Esophagus muscularis mucosa (tissue), 4 donors: Measurements from ENCODE around the gene HDGFL2. TPM values are rescaled to one million over a fixed set of nuclear protein-coding genes. Genes with fewer than 3 reads are reported as not detected.

ENCODE experiments used
- DNase-seq: peaks from one replicate; pipeline ENCODE4 v3.0.0-alpha.2; 2017; ENCODE audit errors: extremely low spot score
- H3K27ac ChIP-seq, 4 donors: fragments of 200-600 bp; sonication (generic); replicated peaks in 1 of 4; 1 replicate in 3 of 4; 2 replicates in 1 of 4; pipeline ENCODE4 v1.5.1; 2016 to 2019; ENCODE audit warnings: mild to moderate bottlenecking in 1 of 4
- H3K27me3 ChIP-seq, 4 donors: fragments of 200-600 bp; sonication (generic); one replicate each; pipeline versions ENCODE4 v1.5.1 to v1.6.0; 2016 to 2019
- H3K36me3 ChIP-seq, 4 donors: fragments of 200-600 bp; sonication (generic); one replicate each; pipeline ENCODE4 v1.5.1; 2016 to 2019
- H3K4me1 ChIP-seq, 4 donors: fragments of 200-600 bp; sonication (generic); one replicate each; pipeline ENCODE4 v1.5.1; 2016 to 2019
- H3K4me3 ChIP-seq, 4 donors: fragments of 200-600 bp; sonication (generic); 1 replicate in 2 of 4; 2 replicates in 2 of 4; pipeline ENCODE4 v1.5.1; 2016 to 2019; ENCODE audit warnings: mild to moderate bottlenecking in 4 of 4, moderate library complexity in 1 of 4
- H3K9me3 ChIP-seq, 4 donors: fragments of 200-600 bp; sonication (generic); 1 replicate in 3 of 4; 2 replicates in 1 of 4; pipeline ENCODE4 v1.5.1; 2016 to 2019
- EP300 ChIP-seq: sonication (generic); formaldehyde crosslinking; IDR thresholded peaks from one replicate; pipeline ENCODE4 v1.6.1; 2017; ENCODE audit warnings: antibody characterized with exemption
- POLR2A ChIP-seq: fragments of 450-650 bp; IDR thresholded peaks from one replicate; pipeline ENCODE4 v1.6.1; 2017; ENCODE audit warnings: antibody characterized with exemption, moderate library complexity, mild to moderate bottlenecking, low read depth
- POLR2AphosphoS5 ChIP-seq, 2 donors: sonication (generic); formaldehyde crosslinking; IDR thresholded peaks; one replicate each; pipeline ENCODE4 v1.6.1; 2017; ENCODE audit warnings: antibody characterized with exemption in 2 of 2
- WGBS: methylation state at CpG from one replicate; pipeline ENCODE4 v1.1.5; 2018; 5-methylcytosine and 5-hydroxymethylcytosine counted together
- intact Hi-C: fragments of 100-400 bp; cut with DNase I; formaldehyde crosslinking; loops from one replicate; pipeline ENCODE4 v1.15.1; 2023
- total RNA-seq, 4 donors: library from RNA; depleted of rRNA; stranded (reverse); fragments of >200 nt; gene quantifications; one replicate each; pipeline versions ENCODE4 v1.1.0 to v1.2.1, GENCODE V29; 2016
- TF ChIP-seq, protein P1 (sequence below), 3 experiments: fragments of 200-600 bp in 2 of 3; fragments of 450-650 bp in 1 of 3; sonication (generic) in 2 of 3; IDR thresholded peaks; one replicate each; pipeline ENCODE4 v1.5.1; 2017 to 2019; ENCODE audit warnings: antibody characterized with exemption in 3 of 3, mild to moderate bottlenecking in 2 of 3, moderate library complexity in 1 of 3

Gene HDGFL2
- total RNA-seq, 4 donors from 2014 or later = 30.5 to 72.3 (median 45.5) TPM

DNA sequence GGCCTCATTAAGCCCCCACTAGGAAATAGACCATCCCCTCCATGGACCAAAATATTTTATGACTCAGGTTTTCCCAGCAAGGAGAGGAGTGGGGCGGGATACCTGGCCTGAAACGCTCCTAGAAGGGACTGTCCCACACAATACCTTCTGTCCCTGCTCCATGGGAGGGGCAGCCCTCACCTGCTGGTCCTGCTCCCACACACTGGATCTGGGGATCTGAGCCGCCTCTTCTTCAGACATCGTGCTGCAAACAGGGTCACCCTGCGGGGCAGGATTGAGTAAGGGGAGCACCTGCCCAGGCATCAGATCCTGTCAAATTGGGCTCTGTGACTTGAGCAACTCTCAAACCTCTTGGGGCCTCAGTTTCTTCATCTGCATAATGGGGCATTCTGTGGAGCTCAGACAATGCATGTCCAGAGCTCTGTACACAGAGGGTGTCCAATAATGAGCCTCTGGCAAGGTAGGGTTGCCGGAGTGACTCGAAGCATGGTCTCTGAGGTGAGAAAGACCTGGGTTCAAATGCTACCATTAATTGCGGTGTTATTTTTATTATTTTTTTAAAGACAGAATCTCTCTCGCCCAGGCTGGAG lies 61.8 kb downstream of the HDGFL2 start:
- no peak for DNase-seq
- intact Hi-C loops = no loop called here
- no peak overlapping the region for H3K27ac ChIP-seq
- H3K4me3 ChIP-seq = no peak overlapping the region
- peaks cover 0 to 17% (median 0%) of the 10 kb centered on the region in 4 donors for H3K27me3 ChIP-seq
- H3K9me3 ChIP-seq = no peaks in the 10 kb centered on the region
- WGBS = 89% methylated on average over 6 of the region's 9 CpGs
- H3K4me1 ChIP-seq = peaks cover 8 to 20% (median 18%) of the 10 kb centered on the region in 4 donors
- TF ChIP-seq POLR2AphosphoS5 (IDR thresholded peaks at IDR 0.05) = no peak
- TF ChIP-seq POLR2A = no peak
- no peaks in the 10 kb centered on the region for H3K36me3 ChIP-seq

DNA sequence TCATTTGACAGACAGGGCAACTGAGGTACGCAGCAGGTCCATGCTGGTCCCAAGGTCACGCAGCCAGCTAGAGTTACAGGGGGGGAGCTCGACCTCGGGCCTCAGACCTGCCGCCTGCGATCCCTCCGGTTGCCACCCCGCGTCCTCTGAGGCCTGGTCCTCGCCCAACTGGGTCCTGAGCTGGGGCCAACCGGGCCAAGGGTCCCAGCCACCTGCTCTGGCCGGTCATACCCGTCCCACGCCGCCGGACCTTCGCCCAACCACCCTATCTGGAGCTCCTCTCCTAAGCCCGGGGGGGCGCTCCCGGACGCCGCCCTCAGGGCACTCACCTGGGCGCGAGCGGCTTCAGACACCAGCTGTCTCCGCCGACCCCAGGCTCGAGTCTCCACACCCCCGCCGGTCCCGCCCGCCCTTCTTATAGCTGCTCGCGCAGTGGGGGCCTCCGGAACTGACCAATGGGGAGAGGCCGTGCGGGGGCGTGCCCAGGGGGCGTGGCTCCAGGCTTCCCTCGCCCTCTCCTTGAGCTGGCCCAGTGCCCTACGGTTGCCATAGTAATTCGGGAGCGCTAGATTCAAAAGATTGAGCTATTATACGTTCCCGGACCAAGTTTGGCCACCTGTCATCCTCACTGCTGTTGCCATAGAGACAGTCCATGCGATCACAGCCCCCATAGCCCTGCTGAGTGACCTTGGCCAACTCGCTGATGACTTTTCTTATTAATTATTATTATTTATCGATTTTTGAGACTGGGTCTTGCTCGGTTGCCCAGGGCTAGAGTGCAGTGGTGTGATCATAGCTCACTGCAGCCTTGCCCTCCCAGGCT lies 63.0 kb downstream of the HDGFL2 start, which contains the start of gene PLIN5:
Gene PLIN5, minus strand, starts transcription at position 389 of the 823 bp plus-strand sequence. CDS start 1,150 bp downstream, outside the sequence.
- 27% methylated on average over 6 of the region's 49 CpGs for WGBS
- DNase-seq = no peak
- H3K36me3 ChIP-seq = no peaks in the 10 kb centered on the region
- H3K4me1 ChIP-seq = peaks cover 8 to 20% (median 18%) of the 10 kb centered on the region in 4 donors
- H3K9me3 ChIP-seq = no peaks in the 10 kb centered on the region
- peak within 1 kb of the TSS in 3 of 4 donors; percentile 50 to 67 (median 50) for H3K27ac ChIP-seq
- TF ChIP-seq, protein P1, sequence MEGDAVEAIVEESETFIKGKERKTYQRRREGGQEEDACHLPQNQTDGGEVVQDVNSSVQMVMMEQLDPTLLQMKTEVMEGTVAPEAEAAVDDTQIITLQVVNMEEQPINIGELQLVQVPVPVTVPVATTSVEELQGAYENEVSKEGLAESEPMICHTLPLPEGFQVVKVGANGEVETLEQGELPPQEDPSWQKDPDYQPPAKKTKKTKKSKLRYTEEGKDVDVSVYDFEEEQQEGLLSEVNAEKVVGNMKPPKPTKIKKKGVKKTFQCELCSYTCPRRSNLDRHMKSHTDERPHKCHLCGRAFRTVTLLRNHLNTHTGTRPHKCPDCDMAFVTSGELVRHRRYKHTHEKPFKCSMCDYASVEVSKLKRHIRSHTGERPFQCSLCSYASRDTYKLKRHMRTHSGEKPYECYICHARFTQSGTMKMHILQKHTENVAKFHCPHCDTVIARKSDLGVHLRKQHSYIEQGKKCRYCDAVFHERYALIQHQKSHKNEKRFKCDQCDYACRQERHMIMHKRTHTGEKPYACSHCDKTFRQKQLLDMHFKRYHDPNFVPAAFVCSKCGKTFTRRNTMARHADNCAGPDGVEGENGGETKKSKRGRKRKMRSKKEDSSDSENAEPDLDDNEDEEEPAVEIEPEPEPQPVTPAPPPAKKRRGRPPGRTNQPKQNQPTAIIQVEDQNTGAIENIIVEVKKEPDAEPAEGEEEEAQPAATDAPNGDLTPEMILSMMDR (IDR thresholded peaks at IDR 0.05) = no peak
- peak in 1 of 2 donors; percentile 41 for TF ChIP-seq POLR2AphosphoS5 (IDR thresholded peaks at IDR 0.05)
- peak within 1 kb of the TSS; percentile 43 to 51 (median 46) for H3K4me3 ChIP-seq
- intact Hi-C loops = no loop called here
- peaks cover 0 to 17% (median 0%) of the 10 kb centered on the region in 4 donors for H3K27me3 ChIP-seq

DNA sequence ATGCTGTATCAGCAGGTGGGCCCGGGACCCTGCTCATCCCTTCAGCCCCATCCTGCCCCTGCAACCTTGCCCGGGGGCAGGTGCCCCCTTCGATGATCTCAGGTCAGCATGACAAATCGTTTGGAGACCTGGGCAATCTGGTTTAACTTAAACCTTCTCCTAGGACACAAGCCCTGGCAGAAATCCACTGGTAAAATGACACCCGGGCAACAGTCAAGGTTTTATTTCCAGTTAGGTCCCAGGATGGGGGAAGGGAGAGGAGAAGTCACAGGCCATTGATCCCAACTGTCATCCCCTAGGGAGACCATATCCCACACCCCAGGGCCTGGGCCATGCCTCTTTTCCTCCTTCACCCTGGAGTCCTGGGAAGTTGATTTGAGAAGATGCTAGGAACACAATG lies 64.7 kb downstream of the HDGFL2 start:
- TF ChIP-seq POLR2AphosphoS5 (IDR thresholded peaks at IDR 0.05) = no peak
- TF ChIP-seq, protein P1 (IDR thresholded peaks at IDR 0.05) = no peak
- TF ChIP-seq EP300 = no peak
- no peak for TF ChIP-seq POLR2A
- intact Hi-C loops = no loop called here
- Histone ChIP-seq H3K4me1 (peaks cover 8 to 20% (median 18%) of the 10 kb centered on the region in 4 donors), H3K36me3 (no peaks in the 10 kb centered on the region), H3K4me3 (no peak overlapping the region), H3K9me3 (peaks cover 0 to 8% (median 3%) of the 10 kb centered on the region in 4 donors), H3K27me3 (peaks cover 0 to 17% (median 0%) of the 10 kb centered on the region in 4 donors), H3K27ac (no peak overlapping the region)
- DNase-seq = no peak
- WGBS = 69% methylated on average over 4 of the region's 5 CpGs

DNA sequence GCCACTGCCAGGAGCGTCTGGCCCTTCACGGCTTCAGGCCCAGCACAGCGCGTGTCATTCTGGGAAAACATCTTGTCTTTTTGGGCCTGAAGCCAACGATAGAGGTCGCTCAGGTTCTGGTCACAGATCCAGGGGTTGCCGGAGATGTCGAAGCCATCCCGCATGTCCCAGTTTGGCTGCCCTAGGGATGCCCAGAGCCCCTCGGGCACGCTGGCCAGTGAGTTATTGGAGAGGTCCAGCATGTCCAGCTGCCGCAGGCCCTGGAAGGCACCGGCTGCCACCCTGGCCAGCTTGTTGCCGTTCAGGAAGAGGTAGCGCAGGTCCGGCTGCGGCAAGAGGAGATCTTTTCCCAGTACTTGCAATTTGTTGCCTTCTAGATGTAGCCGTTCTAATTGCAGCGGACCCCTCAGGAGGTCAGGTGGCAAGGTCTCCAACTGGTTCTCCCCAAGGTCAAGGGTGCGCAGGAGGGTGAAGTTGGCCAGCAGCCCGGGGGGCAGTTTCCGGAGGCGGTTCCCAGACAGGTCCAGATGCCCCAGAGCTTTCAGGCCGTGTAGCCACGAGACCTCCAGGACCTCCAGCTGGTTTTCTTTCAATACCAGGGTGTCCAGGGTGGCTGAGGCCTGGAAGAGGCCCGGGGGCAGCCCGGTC lies 66.0 kb downstream of the HDGFL2 start:
- 90% methylated on average over 4 of the region's 27 CpGs for WGBS

More for the DNA sequence above, 66.0 kb downstream of the HDGFL2 start:
- no peak for DNase-seq
- Histone ChIP-seq H3K36me3 (no peaks in the 10 kb centered on the region), H3K9me3 (peaks cover 0 to 8% (median 3%) of the 10 kb centered on the region in 4 donors), H3K4me1 (peaks cover 8 to 20% (median 18%) of the 10 kb centered on the region in 4 donors), H3K4me3 (no peak overlapping the region), H3K27ac (no peak overlapping the region), H3K27me3 (peaks cover 0 to 24% (median 0%) of the 10 kb centered on the region in 4 donors)
- intact Hi-C loops = no loop called here
- TF ChIP-seq, protein P1 (IDR thresholded peaks at IDR 0.05) = no peak
- TF ChIP-seq EP300 (no peak), POLR2AphosphoS5 (IDR thresholded peaks at IDR 0.05) (no peak), POLR2A (no peak)
